ENCODE data around the gene DNAH2. TPM values are rescaled to one million over a fixed set of nuclear protein-coding genes. Genes with fewer than 3 reads are reported as not detected.

DNAH2 gene
- total RNA-seq, 4 donors from 2014 or later = 0.19 to 0.95 (median 0.65) TPM

DNA sequence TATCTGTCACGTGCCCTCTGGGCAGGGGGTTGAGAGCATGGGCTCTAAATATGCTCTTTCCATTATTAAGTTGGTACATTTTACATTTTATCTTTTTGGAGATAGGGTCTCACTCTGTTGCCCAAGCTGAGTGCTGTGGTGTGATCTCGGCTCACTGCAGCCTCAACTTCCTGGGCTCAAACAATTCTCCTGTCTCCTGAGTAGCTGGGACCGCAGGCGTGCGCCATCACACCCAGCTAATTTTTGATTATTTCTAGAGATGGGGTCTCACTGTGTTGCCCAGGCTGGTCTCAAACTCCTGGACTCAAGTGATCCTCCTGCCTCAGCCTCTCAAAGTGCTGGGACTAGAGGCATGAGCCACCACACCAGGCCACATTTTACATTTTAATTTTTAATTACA lies 72.6 kb downstream of the DNAH2 start:
- ATAC-seq (ENCODE audit: low FRiP score) (no peak), DNase-seq (ENCODE audit: low spot score) (no peak)
- TF ChIP-seq, protein P1, sequence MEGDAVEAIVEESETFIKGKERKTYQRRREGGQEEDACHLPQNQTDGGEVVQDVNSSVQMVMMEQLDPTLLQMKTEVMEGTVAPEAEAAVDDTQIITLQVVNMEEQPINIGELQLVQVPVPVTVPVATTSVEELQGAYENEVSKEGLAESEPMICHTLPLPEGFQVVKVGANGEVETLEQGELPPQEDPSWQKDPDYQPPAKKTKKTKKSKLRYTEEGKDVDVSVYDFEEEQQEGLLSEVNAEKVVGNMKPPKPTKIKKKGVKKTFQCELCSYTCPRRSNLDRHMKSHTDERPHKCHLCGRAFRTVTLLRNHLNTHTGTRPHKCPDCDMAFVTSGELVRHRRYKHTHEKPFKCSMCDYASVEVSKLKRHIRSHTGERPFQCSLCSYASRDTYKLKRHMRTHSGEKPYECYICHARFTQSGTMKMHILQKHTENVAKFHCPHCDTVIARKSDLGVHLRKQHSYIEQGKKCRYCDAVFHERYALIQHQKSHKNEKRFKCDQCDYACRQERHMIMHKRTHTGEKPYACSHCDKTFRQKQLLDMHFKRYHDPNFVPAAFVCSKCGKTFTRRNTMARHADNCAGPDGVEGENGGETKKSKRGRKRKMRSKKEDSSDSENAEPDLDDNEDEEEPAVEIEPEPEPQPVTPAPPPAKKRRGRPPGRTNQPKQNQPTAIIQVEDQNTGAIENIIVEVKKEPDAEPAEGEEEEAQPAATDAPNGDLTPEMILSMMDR (IDR thresholded peaks at IDR 0.05) = no peak

DNA sequence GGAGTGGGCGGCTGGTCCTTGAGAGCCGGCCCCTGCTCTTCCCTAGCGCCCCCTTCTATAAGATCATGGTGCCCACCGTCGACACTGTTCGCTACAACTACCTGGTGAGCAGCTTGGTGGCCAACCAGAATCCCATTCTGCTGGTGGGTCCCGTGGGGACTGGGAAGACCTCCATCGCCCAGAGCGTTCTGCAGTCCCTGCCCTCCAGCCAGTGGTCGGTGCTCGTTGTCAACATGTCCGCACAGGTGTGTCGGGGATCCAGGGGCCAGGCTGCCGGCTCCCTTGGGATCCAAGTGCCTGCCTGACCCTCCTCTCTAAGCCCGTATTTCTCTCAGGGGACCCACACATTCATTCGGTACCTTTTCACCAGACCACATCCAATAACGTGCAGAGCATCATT lies 75.1 kb downstream of the DNAH2 start:
- ATAC-seq (ENCODE audit: low FRiP score) (no peak), DNase-seq (ENCODE audit: low spot score) (no peak)
- TF ChIP-seq, protein P1 (IDR thresholded peaks at IDR 0.05) = no peak

DNA sequence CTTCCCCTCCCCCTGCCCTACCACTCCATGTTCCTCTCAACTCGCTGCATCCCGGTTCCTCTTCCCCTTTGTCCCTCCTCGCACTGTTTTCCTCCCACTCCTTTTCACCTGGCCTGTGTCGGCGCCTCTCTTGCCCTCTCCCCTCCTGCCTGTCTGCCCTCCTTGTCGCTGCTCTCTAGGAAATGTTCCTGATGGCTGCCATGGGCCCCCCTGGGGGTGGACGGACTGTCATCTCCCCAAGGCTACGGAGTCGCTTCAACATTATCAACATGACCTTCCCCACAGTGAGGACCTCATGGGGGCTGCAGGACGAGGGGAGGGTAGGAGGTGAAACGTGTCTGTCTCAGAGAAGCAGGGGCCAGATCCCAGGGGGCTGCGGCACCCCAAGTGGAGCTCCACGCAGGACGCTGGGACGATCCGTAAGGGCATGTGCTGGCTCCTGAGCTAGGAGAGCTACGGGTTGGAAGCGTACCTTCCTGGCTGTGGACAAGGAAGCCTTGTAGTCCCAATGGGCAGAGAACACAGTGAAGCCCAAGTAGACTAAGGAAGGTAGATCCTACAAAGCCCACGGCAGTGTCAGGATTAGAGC lies 76.6 kb downstream of the DNAH2 start:
- DNase-seq (ENCODE audit: low spot score) = no peak
- TF ChIP-seq, protein P1 (IDR thresholded peaks at IDR 0.05) = no peak
- no peak for ATAC-seq (ENCODE audit: low FRiP score)

DNA sequence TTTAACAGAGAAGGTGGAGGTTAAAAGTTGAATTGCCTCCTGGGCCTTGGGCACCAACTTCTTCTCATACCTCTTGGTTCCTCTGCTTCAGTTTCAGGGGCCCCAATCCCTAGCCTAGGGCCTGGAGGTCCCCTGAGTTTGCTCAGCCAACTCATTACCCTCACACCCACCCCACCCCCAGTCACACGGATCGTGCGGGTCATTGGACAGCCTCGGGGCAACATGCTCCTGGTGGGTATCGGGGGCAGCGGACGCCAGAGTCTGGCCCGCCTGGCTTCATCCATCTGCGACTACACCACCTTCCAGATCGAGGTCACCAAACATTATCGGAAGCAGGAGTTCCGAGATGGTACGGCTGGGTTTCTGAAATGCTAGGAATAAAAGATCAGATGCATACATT lies 80.4 kb downstream of the DNAH2 start:
- DNase-seq (ENCODE audit: low spot score) (no peak), ATAC-seq (ENCODE audit: low FRiP score) (no peak)
- TF ChIP-seq, protein P1 (IDR thresholded peaks at IDR 0.05) = no peak

DNA sequence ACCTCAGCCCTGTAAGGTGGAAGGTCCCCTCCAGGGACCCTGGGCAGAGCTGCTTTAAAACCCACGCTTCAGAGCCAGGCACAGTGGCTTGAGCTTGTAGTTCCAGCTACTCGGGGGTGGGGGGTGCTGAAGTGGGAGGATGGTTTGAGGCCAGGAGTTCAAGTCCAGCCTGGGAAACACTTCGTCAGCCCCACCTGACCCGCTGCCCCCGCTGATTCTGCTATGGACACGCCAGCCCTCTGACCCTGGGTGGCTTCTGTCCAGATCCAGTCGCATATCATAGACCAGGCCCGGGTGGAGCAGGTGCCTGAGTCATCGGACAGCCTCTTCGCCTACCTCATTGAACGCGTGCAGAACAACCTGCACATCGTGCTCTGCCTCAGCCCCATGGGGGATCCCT lies 81.3 kb downstream of the DNAH2 start:
- no peak for DNase-seq (ENCODE audit: low spot score)
- TF ChIP-seq, protein P1 (IDR thresholded peaks at IDR 0.05) = no peak
- no peak for ATAC-seq (ENCODE audit: low FRiP score)

DNA sequence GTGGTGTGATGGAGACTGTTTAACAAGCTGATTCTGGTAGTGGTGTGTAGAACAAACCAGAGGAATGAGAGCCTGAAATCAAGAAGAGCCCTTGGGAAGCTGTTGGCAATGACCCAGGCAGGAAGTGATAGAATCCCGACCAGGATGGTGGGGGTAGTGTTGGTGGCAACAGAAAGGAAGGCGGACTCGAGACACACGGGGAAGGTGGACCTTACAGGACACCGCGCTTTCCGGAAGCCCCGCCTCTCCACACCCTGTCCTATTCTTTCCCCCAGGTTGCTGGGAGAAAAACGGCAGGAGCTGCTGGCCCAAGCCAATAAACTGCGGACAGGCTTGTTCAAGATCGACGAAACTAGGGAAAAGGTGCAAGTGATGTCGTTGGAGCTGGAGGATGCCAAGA lies 86.4 kb downstream of the DNAH2 start:
- DNase-seq (ENCODE audit: low spot score) = no peak
- no peak for ATAC-seq (ENCODE audit: low FRiP score)
- TF ChIP-seq, protein P1 (IDR thresholded peaks at IDR 0.05) = no peak

DNA sequence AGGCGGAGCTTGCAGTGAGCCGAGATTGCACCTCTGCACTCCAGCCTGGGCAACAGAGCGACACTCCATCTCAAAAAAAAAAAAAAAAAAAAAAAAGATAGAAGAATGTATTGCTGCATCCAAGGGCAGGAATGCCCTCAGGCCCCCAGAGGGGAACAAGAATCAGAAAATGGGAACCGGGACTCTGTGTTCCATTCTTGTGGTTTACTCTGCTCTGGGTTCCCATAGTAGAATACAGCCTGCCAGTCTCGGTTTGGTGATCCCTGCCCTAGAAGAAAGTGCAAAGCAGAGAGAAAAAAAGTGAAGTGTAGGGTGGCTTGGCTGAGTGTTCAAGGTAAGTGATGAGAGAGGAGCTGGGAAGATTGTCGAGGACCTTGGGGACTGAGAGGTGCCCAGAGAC lies 89.0 kb downstream of the DNAH2 start:
- ATAC-seq (ENCODE audit: low FRiP score) (no peak), DNase-seq (ENCODE audit: low spot score) (no peak)
- TF ChIP-seq, protein P1 (IDR thresholded peaks at IDR 0.05) = no peak
